H1 (cell line): ENCODE results near the gene PLPP4. TPM values are rescaled to one million over a fixed set of nuclear protein-coding genes. Genes with fewer than 3 reads are reported as not detected.
A peak's percentile ranks its signal among the peaks of the same experiment; 100 is the strongest.

Experiments used
- CTCF ChIA-PET: fragments of 300-600 bp; sonication (Branson Sonifier 250); formaldehyde crosslinking; loops from one replicate; lab custom pipeline; 2021; ENCODE audit not compliant: partially characterized antibody; lab: Charles Lee
- POLR2A ChIA-PET: fragments of 300-600 bp; sonication (Branson Sonifier 250); formaldehyde crosslinking; loops from one replicate; lab custom pipeline; 2021; ENCODE audit warnings: inconsistent platforms; ENCODE audit not compliant: partially characterized antibody; lab: Charles Lee
- DNase-seq, 2 experiments: peaks; one replicate each; pipeline versions ENCODE4 v3.0.0 to v3.0.0-alpha.2; 2010 to 2022; ENCODE audit warnings: low spot score in 2 of 2, low read depth in 1 of 2, mixed read lengths in 1 of 2
- FAIRE-seq: peaks from 2 replicates; lab custom pipeline; 2011; peaks lifted over from hg19 to GRCh38; lab: Jason Lieb, UNC
- H2AFZ ChIP-seq: 2 replicates; pipeline ENCODE4 v1.8.1; 2012; ENCODE audit warnings: low read length, inconsistent platforms
- H2AK5ac ChIP-seq: 2 replicates; pipeline ENCODE4 v1.6.1; 2013; ENCODE audit warnings: low read depth, low read length
- H2BK120ac ChIP-seq: replicated peaks from 2 replicates; pipeline ENCODE3; 2013; ENCODE audit warnings: low read depth, low read length, inconsistent platforms
- H2BK12ac ChIP-seq: 2 replicates; pipeline ENCODE4 v1.6.1; 2013; ENCODE audit warnings: low read depth, low read length
- H2BK15ac ChIP-seq: 2 replicates; pipeline ENCODE4 v1.6.1; 2013; ENCODE audit warnings: low read length
- H2BK20ac ChIP-seq: 2 replicates; pipeline ENCODE4 v1.6.1; 2013; ENCODE audit warnings: low read length
- H2BK5ac ChIP-seq: 2 replicates; pipeline ENCODE4 v1.6.1; 2013; ENCODE audit warnings: low read depth, low read length
- H3K14ac ChIP-seq: 2 replicates; pipeline ENCODE4 v1.6.1; 2013; ENCODE audit warnings: inconsistent platforms; ENCODE audit not compliant: insufficient read length
- H3K18ac ChIP-seq: 2 replicates; pipeline ENCODE4 v1.6.1; 2013; ENCODE audit warnings: low read length; ENCODE audit errors: extremely low read depth
- H3K23ac ChIP-seq: 2 replicates; pipeline ENCODE4 v1.6.1; 2013; ENCODE audit warnings: inconsistent platforms; ENCODE audit not compliant: insufficient read length
- H3K23me2 ChIP-seq: 2 replicates; pipeline ENCODE4 v1.6.1; 2013; ENCODE audit warnings: low read depth, low read length
- H3K27ac ChIP-seq: 2 replicates; pipeline ENCODE4 v1.6.1; 2011; ENCODE audit warnings: low read depth, low read length, inconsistent platforms
- H3K27me3 ChIP-seq, 4 experiments: replicated peaks in 1 of 4; 1 replicate in 1 of 4; 2 replicates in 3 of 4; pipeline versions ENCODE4 v1.6.1 to v1.8.1; 2011 to 2013; ENCODE audit warnings: low read length in 3 of 4, mild to moderate bottlenecking in 3 of 4, inconsistent platforms in 2 of 4, mixed read lengths in 2 of 4, moderate library complexity in 1 of 4; ENCODE audit not compliant: control insufficient read depth in 3 of 4, insufficient read depth in 3 of 4; ENCODE audit errors: extremely low read depth in 1 of 4
- H3K36me3 ChIP-seq, 4 experiments: 2 replicates each; pipeline versions ENCODE4 v1.6.1 to v1.8.1; 2011 to 2013; ENCODE audit warnings: mild to moderate bottlenecking in 4 of 4, low read length in 3 of 4, moderate library complexity in 2 of 4, control low read depth in 1 of 4, inconsistent platforms in 1 of 4; ENCODE audit not compliant: insufficient read depth in 4 of 4, control insufficient read depth in 2 of 4
- H3K4ac ChIP-seq: replicated peaks from 2 replicates; pipeline ENCODE3; 2013; ENCODE audit warnings: low read length, low read depth, mixed read lengths, inconsistent platforms; ENCODE audit not compliant: insufficient read length
- H3K4me1 ChIP-seq, 4 experiments: replicated peaks in 1 of 4; 1 replicate in 1 of 4; 2 replicates in 3 of 4; pipeline versions ENCODE4 v1.6.1 to v1.8.1; 2011 to 2013; ENCODE audit warnings: low read length in 3 of 4, inconsistent platforms in 2 of 4, mixed read lengths in 1 of 4; ENCODE audit not compliant: insufficient read depth in 4 of 4, control insufficient read depth in 3 of 4
- H3K4me2 ChIP-seq, 2 experiments: 2 replicates each; pipeline versions ENCODE4 v1.6.1 to v1.8.1; 2011 to 2013; ENCODE audit warnings: low read depth in 2 of 2, low read length in 2 of 2, control low read depth in 1 of 2, inconsistent platforms in 1 of 2, mild to moderate bottlenecking in 1 of 2; ENCODE audit not compliant: insufficient read depth in 1 of 2
- H3K4me3 ChIP-seq, 4 experiments: fragments of 200-600, 300-600 bp in 1 of 4; sonication (generic), shearing (Covaris generic), sonication (Bioruptor Twin) in 1 of 4; 2 replicates each; pipeline versions ENCODE4 v1.5.1 to v1.8.1; 2011 to 2016; ENCODE audit warnings: low read length in 4 of 4, low read depth in 3 of 4, control low read depth in 2 of 4, inconsistent platforms in 2 of 4, mild to moderate bottlenecking in 2 of 4, mixed read lengths in 1 of 4, moderate library complexity in 1 of 4; ENCODE audit not compliant: insufficient read depth in 2 of 4; ENCODE audit errors: extremely low read depth in 1 of 4
- H3K56ac ChIP-seq: replicated peaks from 2 replicates; pipeline ENCODE3; 2013; ENCODE audit warnings: low read depth, mild to moderate bottlenecking, mixed read lengths, low read length, inconsistent platforms; ENCODE audit not compliant: insufficient read length
- H3K79me1 ChIP-seq: 2 replicates; pipeline ENCODE4 v1.6.1; 2013; ENCODE audit warnings: low read depth, low read length, control low read depth
- H3K79me2 ChIP-seq, 2 experiments: 2 replicates each; pipeline versions ENCODE4 v1.6.1 to v1.8.1; 2012 to 2013; ENCODE audit warnings: low read length in 2 of 2, mild to moderate bottlenecking in 2 of 2, inconsistent platforms in 1 of 2; ENCODE audit not compliant: insufficient read depth in 2 of 2, control insufficient read depth in 1 of 2
- H3K9ac ChIP-seq, 4 experiments: replicated peaks in 1 of 4; 1 replicate in 1 of 4; 2 replicates in 3 of 4; pipeline versions ENCODE4 v1.6.1 to v1.8.1; 2011 to 2013; ENCODE audit warnings: low read depth in 3 of 4, low read length in 3 of 4, control low read depth in 2 of 4, mild to moderate bottlenecking in 2 of 4, moderate library complexity in 2 of 4, inconsistent platforms in 1 of 4; ENCODE audit errors: extremely low read depth in 1 of 4
- H3K9me3 ChIP-seq, 2 experiments: 2 replicates each; pipeline versions ENCODE4 v1.6.1 to v1.8.1; 2012 to 2013; ENCODE audit warnings: mild to moderate bottlenecking in 2 of 2, moderate library complexity in 2 of 2, control low read depth in 1 of 2, inconsistent platforms in 1 of 2, low read depth in 1 of 2, low read length in 1 of 2, mixed read lengths in 1 of 2; ENCODE audit not compliant: insufficient read depth in 2 of 2
- H4K20me1 ChIP-seq, 2 experiments: replicated peaks in 1 of 2; 2 replicates each; pipeline versions ENCODE3 to v1.8.1; 2011 to 2013; ENCODE audit warnings: inconsistent platforms in 2 of 2, low read length in 2 of 2, mild to moderate bottlenecking in 1 of 2; ENCODE audit not compliant: insufficient read depth in 2 of 2, control insufficient read depth in 1 of 2
- H4K5ac ChIP-seq: 2 replicates; pipeline ENCODE4 v1.6.1; 2013; ENCODE audit warnings: low read length, low read depth, mixed read lengths, inconsistent platforms; ENCODE audit not compliant: insufficient read length
- H4K8ac ChIP-seq: 2 replicates; pipeline ENCODE4 v1.8.0; 2013; ENCODE audit warnings: mild to moderate bottlenecking, moderate library complexity, low read length, inconsistent platforms; ENCODE audit not compliant: insufficient read depth; ENCODE audit errors: extremely low read depth
- H4K91ac ChIP-seq: replicated peaks from 2 replicates; pipeline ENCODE3; 2013; ENCODE audit warnings: low read length, mixed read lengths, inconsistent platforms; ENCODE audit not compliant: insufficient read length
- ASH2L ChIP-seq: fragments of 200-600, 300-600 bp; sonication (generic); IDR thresholded peaks from one replicate; pipeline ENCODE4 v1.7.1; 2017; ENCODE audit warnings: low read length
- CEBPB ChIP-seq: IDR thresholded peaks from 2 replicates; pipeline ENCODE4 v1.6.1; 2012; ENCODE audit warnings: low read depth, low read length
- CHD1 ChIP-seq: IDR thresholded peaks from 2 replicates; pipeline ENCODE4 v1.6.1; 2012; ENCODE audit warnings: low read depth, low read length, improper control_type of control experiment
- EP300 ChIP-seq, 2 experiments: IDR thresholded peaks; 1 replicate in 1 of 2; 2 replicates in 1 of 2; pipeline ENCODE4 v1.6.1; 2011 to 2012; ENCODE audit warnings: low read depth in 2 of 2, low read length in 2 of 2, mild to moderate bottlenecking in 2 of 2, borderline replicate concordance in 1 of 2, inconsistent platforms in 1 of 2, moderate library complexity in 1 of 2
- GABPA ChIP-seq: IDR thresholded peaks from 2 replicates; pipeline ENCODE4 v1.6.1; 2011; ENCODE audit warnings: mild to moderate bottlenecking, low read length, moderate library complexity, borderline replicate concordance; ENCODE audit not compliant: insufficient read depth
- POU5F1 ChIP-seq: IDR thresholded peaks from 2 replicates; pipeline ENCODE4 v1.6.1; 2011; ENCODE audit warnings: low read depth, mild to moderate bottlenecking, low read length, moderate library complexity
- RAD21 ChIP-seq, 2 experiments: IDR thresholded peaks in 1 of 2; conservative IDR thresholded peaks in 1 of 2; 2 replicates each; pipeline ENCODE4 v1.6.1; 2011; ENCODE audit warnings: low read depth in 2 of 2, low read length in 2 of 2, improper control_type of control experiment in 1 of 2, inconsistent platforms in 1 of 2, mild to moderate bottlenecking in 1 of 2, moderate library complexity in 1 of 2
- SP4 ChIP-seq: IDR thresholded peaks from 2 replicates; pipeline ENCODE4 v1.6.1; 2012; ENCODE audit warnings: low read length, inconsistent platforms
- WGBS, 2 experiments: shearing (Covaris generic) in 1 of 2; methylation state at CpG; one replicate each; pipeline versions ENCODE4 v1.1.6 to v1.1.7; 2013 to 2015; ENCODE audit warnings: low lambda C conversion rate in 2 of 2, mixed read lengths in 2 of 2, inconsistent platforms in 1 of 2, low coverage in 1 of 2, missing lambda C conversion rate in 1 of 2; ENCODE audit not compliant: insufficient replicate concordance in 2 of 2, insufficient coverage in 1 of 2, insufficient read length in 1 of 2; ENCODE audit errors: extremely low coverage in 1 of 2, missing lambda C conversion rate in 1 of 2; 5-methylcytosine and 5-hydroxymethylcytosine counted together
- polyA plus RNA-seq, 7 experiments: library from polyadenylated mRNA; depleted of rRNA in 3 of 7; stranded (reverse) in 5 of 7; unstranded in 2 of 7; fragments of >200 nt in 5 of 7; fragments of 200-250 nt in 2 of 7; gene quantifications; 1 replicate in 5 of 7; 2 replicates in 1 of 7; 4 replicates in 1 of 7; pipeline versions ENCODE4 v1.2.1 to v1.2.3, GENCODE V29; 2011 to 2013; ENCODE audit warnings: missing spikeins in 2 of 7, mixed read lengths in 2 of 7
- total RNA-seq: library from RNA; stranded (reverse); fragmentation: NEBNext Ultra II Directional; extraction: Animal tissue kit (Norgen Biotek cat#: 25700); gene quantifications from 2 replicates; pipeline ENCODE4 v1.2.1, GENCODE V29; 2021
- TF ChIP-seq, protein P1 (sequence below), 3 experiments: IDR thresholded peaks; 1 replicate in 2 of 3; 2 replicates in 1 of 3; pipeline versions ENCODE4 v1.5.1 to v1.6.1; 2011; ENCODE audit warnings: low read length in 3 of 3, mild to moderate bottlenecking in 3 of 3, inconsistent platforms in 2 of 3, low read depth in 1 of 3, moderate library complexity in 1 of 3; ENCODE audit not compliant: insufficient read depth in 1 of 3; ENCODE audit errors: control extremely low read depth in 1 of 3
- TF ChIP-seq, protein P2 (sequence below): IDR thresholded peaks from 2 replicates; pipeline ENCODE4 v1.6.1; 2011; ENCODE audit warnings: low read length, improper control_type of control experiment

The PLPP4 gene
- total and polyA plus RNA-seq, 2 of the 8 experiments (the other 6 are each of a cell fraction or from before 2014, with no cell fraction given): 0.30 TPM; not detected in 1

- no peak overlapping the region for H3K14ac ChIP-seq
- no peaks in the 10 kb centered on the region for H3K9me3 ChIP-seq
- H2BK120ac ChIP-seq: no peak overlapping the region
- H3K4me3 ChIP-seq: no peak overlapping the region
- peaks cover 0 to 2% (median 0%) of the 10 kb centered on the region in 4 experiments; a peak in 1 of 7 replicates for H3K4me1 ChIP-seq
- no peak overlapping the region for H2AK5ac ChIP-seq
- ChIA-PET POLR2A (no interaction called here), CTCF (interaction anchor here (0.7 to 1.6 kb wide), 13 partner anchors 8 to 293 kb away, joined by 3 to 7 read pairs (median 3); no protein-coding TSS in a partner anchor)
- no peak for DNase-seq
- H3K18ac ChIP-seq: no peak overlapping the region
- H3K23me2 ChIP-seq: no peaks in the 10 kb centered on the region; the same call in 1 of the 2 replicates
- H3K36me3 ChIP-seq: no peaks in the 10 kb centered on the region
- H4K20me1 ChIP-seq: no peaks in the 10 kb centered on the region
- no peak overlapping the region for H3K23ac ChIP-seq
- H3K56ac ChIP-seq: no peak overlapping the region
- no peak overlapping the region for H2BK20ac ChIP-seq
- H2AFZ ChIP-seq: no peak overlapping the region
- no peaks in the 10 kb centered on the region for H3K79me1 ChIP-seq
- no peak overlapping the region for H2BK15ac ChIP-seq
- H4K91ac ChIP-seq: no peak overlapping the region
- no peak overlapping the region for H3K4ac ChIP-seq
- H3K27me3 ChIP-seq: no peaks in the 10 kb centered on the region; a peak in 1 of 7 replicates
- H4K5ac ChIP-seq: no peak overlapping the region
- H2BK5ac ChIP-seq: no peak overlapping the region
- H3K27ac ChIP-seq: no peak overlapping the region
- H2BK12ac ChIP-seq: no peak overlapping the region
- no peak overlapping the region for H3K9ac ChIP-seq
- no peak for FAIRE-seq
- no peak overlapping the region for H4K8ac ChIP-seq
- H3K4me2 ChIP-seq: no peak overlapping the region
- no peaks in the 10 kb centered on the region for H3K79me2 ChIP-seq
- 93% methylated on average over 4 of the region's 4 CpGs; no CpG with 5 or more reads in 1 of the 2 experiments for WGBS, 2 experiments
- no peak for TF ChIP-seq CEBPB
- TF ChIP-seq CHD1: no peak
- TF ChIP-seq POU5F1: no peak
- no peak for TF ChIP-seq SP4
- no peak for TF ChIP-seq ASH2L
- TF ChIP-seq, protein P1, sequence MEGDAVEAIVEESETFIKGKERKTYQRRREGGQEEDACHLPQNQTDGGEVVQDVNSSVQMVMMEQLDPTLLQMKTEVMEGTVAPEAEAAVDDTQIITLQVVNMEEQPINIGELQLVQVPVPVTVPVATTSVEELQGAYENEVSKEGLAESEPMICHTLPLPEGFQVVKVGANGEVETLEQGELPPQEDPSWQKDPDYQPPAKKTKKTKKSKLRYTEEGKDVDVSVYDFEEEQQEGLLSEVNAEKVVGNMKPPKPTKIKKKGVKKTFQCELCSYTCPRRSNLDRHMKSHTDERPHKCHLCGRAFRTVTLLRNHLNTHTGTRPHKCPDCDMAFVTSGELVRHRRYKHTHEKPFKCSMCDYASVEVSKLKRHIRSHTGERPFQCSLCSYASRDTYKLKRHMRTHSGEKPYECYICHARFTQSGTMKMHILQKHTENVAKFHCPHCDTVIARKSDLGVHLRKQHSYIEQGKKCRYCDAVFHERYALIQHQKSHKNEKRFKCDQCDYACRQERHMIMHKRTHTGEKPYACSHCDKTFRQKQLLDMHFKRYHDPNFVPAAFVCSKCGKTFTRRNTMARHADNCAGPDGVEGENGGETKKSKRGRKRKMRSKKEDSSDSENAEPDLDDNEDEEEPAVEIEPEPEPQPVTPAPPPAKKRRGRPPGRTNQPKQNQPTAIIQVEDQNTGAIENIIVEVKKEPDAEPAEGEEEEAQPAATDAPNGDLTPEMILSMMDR (IDR thresholded peaks at IDR 0.05; ENCODE audit: control extremely low read depth in 1 of 3, insufficient read depth in 1 of 3, low read depth in 1 of 3, low read length in 3 of 3): peak in 1 of 3 experiments; percentile 36; a peak in 1 of 4 replicates
- TF ChIP-seq GABPA: no peak
- TF ChIP-seq RAD21 (IDR thresholded peaks at IDR 0.05 in 1 of 2, conservative IDR thresholded peaks at IDR 0.05 in 1 of 2; ENCODE audit: low read depth in 2 of 2, low read length in 2 of 2): peak in 1 of 2 experiments; percentile 21; a peak in 1 of 4 replicates
- TF ChIP-seq, protein P2, sequence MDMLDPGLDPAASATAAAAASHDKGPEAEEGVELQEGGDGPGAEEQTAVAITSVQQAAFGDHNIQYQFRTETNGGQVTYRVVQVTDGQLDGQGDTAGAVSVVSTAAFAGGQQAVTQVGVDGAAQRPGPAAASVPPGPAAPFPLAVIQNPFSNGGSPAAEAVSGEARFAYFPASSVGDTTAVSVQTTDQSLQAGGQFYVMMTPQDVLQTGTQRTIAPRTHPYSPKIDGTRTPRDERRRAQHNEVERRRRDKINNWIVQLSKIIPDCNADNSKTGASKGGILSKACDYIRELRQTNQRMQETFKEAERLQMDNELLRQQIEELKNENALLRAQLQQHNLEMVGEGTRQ: no peak
- TF ChIP-seq EP300 (IDR thresholded peaks at IDR 0.05; ENCODE audit: borderline replicate concordance in 1 of 2, low read depth in 2 of 2, low read length in 2 of 2): no peak
Observed at GRCh38 chr10:120578890-120579289, 121.9 kb downstream of the PLPP4 start.
